ENCODE data around the gene STMP1. TPM values are rescaled to one million over a fixed set of nuclear protein-coding genes. Genes with fewer than 3 reads are reported as not detected.
"Not testable (repeated sequence)": the region's sequence is repeated elsewhere in the genome, so short reads cannot be mapped to it uniquely, and the experiment has no call there.

STMP1 gene
- total and polyA plus RNA-seq, 2 of the 8 experiments (the other 6 are each of a cell fraction or from before 2014, with no cell fraction given), result 22.7 to 36.7 TPM

GRCh38 chr7:135668852-135669395, 6.6 kb downstream of the STMP1 start:
- FAIRE-seq; H4K91ac ChIP-seq (replicated peaks; ENCODE audit: insufficient read length, low read length); H3K4me1 ChIP-seq (replicated peaks in 1 of 4; ENCODE audit: control insufficient read depth in 3 of 4, insufficient read depth in 4 of 4, low read length in 3 of 4); H2BK20ac ChIP-seq (ENCODE audit: low read length); H3K27me3 ChIP-seq (replicated peaks in 1 of 4; ENCODE audit: control insufficient read depth in 3 of 4, extremely low read depth in 1 of 4, insufficient read depth in 3 of 4, low read length in 3 of 4); H3K23me2 ChIP-seq (ENCODE audit: low read depth, low read length); H3K27ac ChIP-seq (ENCODE audit: low read depth, low read length); H3K56ac ChIP-seq (replicated peaks; ENCODE audit: insufficient read length, low read depth, low read length); H3K36me3 ChIP-seq (ENCODE audit: control insufficient read depth in 2 of 4, insufficient read depth in 4 of 4, low read length in 3 of 4); POLR2A ChIA-PET (ENCODE audit: partially characterized antibody); H4K5ac ChIP-seq (ENCODE audit: insufficient read length, low read depth, low read length); H3K79me1 ChIP-seq (ENCODE audit: low read depth, low read length); H3K14ac ChIP-seq (ENCODE audit: insufficient read length); H3K4me3 ChIP-seq (ENCODE audit: extremely low read depth in 1 of 4, insufficient read depth in 2 of 4, low read depth in 3 of 4, low read length in 4 of 4); H3K9me3 ChIP-seq (ENCODE audit: insufficient read depth in 2 of 2, low read depth in 1 of 2, low read length in 1 of 2); H4K8ac ChIP-seq (ENCODE audit: extremely low read depth, insufficient read depth, low read length); H3K23ac ChIP-seq (ENCODE audit: insufficient read length); H3K9ac ChIP-seq (replicated peaks in 1 of 4; ENCODE audit: extremely low read depth in 1 of 4, low read depth in 3 of 4, low read length in 3 of 4); H3K4ac ChIP-seq (replicated peaks; ENCODE audit: insufficient read length, low read depth, low read length); H3K18ac ChIP-seq (ENCODE audit: extremely low read depth, low read length); H2BK12ac ChIP-seq (ENCODE audit: low read depth, low read length); H4K20me1 ChIP-seq (replicated peaks in 1 of 2; ENCODE audit: control insufficient read depth in 1 of 2, insufficient read depth in 2 of 2, low read length in 2 of 2); H2BK5ac ChIP-seq (ENCODE audit: low read depth, low read length); H3K4me2 ChIP-seq (ENCODE audit: insufficient read depth in 1 of 2, low read depth in 2 of 2, low read length in 2 of 2); H2BK120ac ChIP-seq (replicated peaks; ENCODE audit: low read depth, low read length); H2AK5ac ChIP-seq (ENCODE audit: low read depth, low read length); H2AFZ ChIP-seq (ENCODE audit: low read length); DNase-seq (ENCODE audit: low read depth in 1 of 2, low spot score in 2 of 2); H2BK15ac ChIP-seq (ENCODE audit: low read length): not testable (repeated sequence)
- CTCF ChIA-PET (ENCODE audit: partially characterized antibody), result interaction anchor here (6.2 to 8.9 kb wide), 2 partner anchors 14 to 41 kb away, joined by 89 to 133 read pairs; no protein-coding TSS in a partner anchor
- 62% methylated on average over 6 of the region's 6 CpGs; no CpG with 5 or more reads in 1 of the 2 experiments for WGBS, 2 experiments (ENCODE audit: extremely low coverage in 1 of 2, insufficient coverage in 1 of 2, insufficient read length in 1 of 2, insufficient replicate concordance in 2 of 2, low coverage in 1 of 2, low lambda C conversion rate in 2 of 2, missing lambda C conversion rate in 1 of 2)
- peaks cover 3 to 87% of the 10 kb centered on the region in 2 experiments; a peak in 3 of 4 replicates for H3K79me2 ChIP-seq (ENCODE audit: control insufficient read depth in 1 of 2, insufficient read depth in 2 of 2, low read length in 2 of 2)

All from H1 (cell line).